KOPT-K1 (cell line): ENCODE measurements around the gene PRCP.

Experiments used
- H3K27ac ChIP-seq: fragments of 200-600 bp; sonication (generic); 2 replicates; pipeline ENCODE4 v1.5.1; 2016; ENCODE audit warnings: antibody characterized with exemption, mild to moderate bottlenecking, low read depth, low read length; ENCODE audit not compliant: poor library complexity, severe bottlenecking
- H3K36me3 ChIP-seq: fragments of 200-600 bp; sonication (generic); 2 replicates; pipeline ENCODE4 v1.5.1; 2017; ENCODE audit warnings: antibody characterized with exemption, mild to moderate bottlenecking, low read length, moderate library complexity; ENCODE audit not compliant: insufficient read depth
- H3K9me3 ChIP-seq: fragments of 200-600 bp; sonication (generic); 2 replicates; pipeline ENCODE4 v1.5.1; 2017; ENCODE audit warnings: antibody characterized with exemption, low read length, mild to moderate bottlenecking; ENCODE audit not compliant: insufficient read depth, poor library complexity, severe bottlenecking

Gene PRCP

GRCh38 chr11:82842019-82842418, 58.2 kb downstream of the PRCP start:
- Histone ChIP-seq H3K27ac (no peak overlapping the region), H3K36me3 (no peaks in the 10 kb centered on the region), H3K9me3 (no peaks in the 10 kb centered on the region)

GRCh38 chr11:82837650-82838049, 62.6 kb downstream of the PRCP start:
- no peak overlapping the region for H3K27ac ChIP-seq
- H3K9me3 ChIP-seq, result no peaks in the 10 kb centered on the region
- H3K36me3 ChIP-seq, result no peaks in the 10 kb centered on the region

- H3K36me3 ChIP-seq, result no peaks in the 10 kb centered on the region
- no peak overlapping the region for H3K27ac ChIP-seq
- no peaks in the 10 kb centered on the region for H3K9me3 ChIP-seq
Observed at GRCh38 chr11:82832983-82833382, 67.2 kb downstream of the PRCP start.

GRCh38 chr11:82831364-82831763, 68.9 kb downstream of the PRCP start:
- Histone ChIP-seq H3K9me3 (no peaks in the 10 kb centered on the region), H3K36me3 (no peaks in the 10 kb centered on the region), H3K27ac (no peak overlapping the region)

- no peaks in the 10 kb centered on the region for H3K9me3 ChIP-seq
- H3K36me3 ChIP-seq, result no peaks in the 10 kb centered on the region
- H3K27ac ChIP-seq, result no peak overlapping the region
Observed at GRCh38 chr11:82830746-82831145, 69.5 kb downstream of the PRCP start.

- no peaks in the 10 kb centered on the region for H3K9me3 ChIP-seq
- H3K36me3 ChIP-seq, result no peaks in the 10 kb centered on the region
- no peak overlapping the region for H3K27ac ChIP-seq
Observed at GRCh38 chr11:82829101-82829500, 71.1 kb downstream of the PRCP start.

GRCh38 chr11:82828472-82828871, 71.8 kb downstream of the PRCP start:
- H3K9me3 ChIP-seq, result no peaks in the 10 kb centered on the region
- no peak overlapping the region for H3K27ac ChIP-seq
- no peaks in the 10 kb centered on the region for H3K36me3 ChIP-seq

GRCh38 chr11:82826526-82826925, 73.7 kb downstream of the PRCP start:
- no peaks in the 10 kb centered on the region for H3K9me3 ChIP-seq
- H3K36me3 ChIP-seq, result no peaks in the 10 kb centered on the region
- H3K27ac ChIP-seq, result no peak overlapping the region

GRCh38 chr11:82823647-82824619, 76.3 kb downstream of the PRCP start:
- Histone ChIP-seq H3K9me3 (no peaks in the 10 kb centered on the region), H3K36me3 (no peaks in the 10 kb centered on the region), H3K27ac (no peak overlapping the region)

- Histone ChIP-seq H3K36me3 (no peaks in the 10 kb centered on the region), H3K9me3 (no peaks in the 10 kb centered on the region), H3K27ac (no peak overlapping the region)
Observed at GRCh38 chr11:82818409-82819043, 81.7 kb downstream of the PRCP start.

GRCh38 chr11:82815406-82815805, 84.8 kb downstream of the PRCP start:
- Histone ChIP-seq H3K27ac (no peak overlapping the region), H3K36me3 (no peaks in the 10 kb centered on the region), H3K9me3 (no peaks in the 10 kb centered on the region)

- Histone ChIP-seq H3K9me3 (no peaks in the 10 kb centered on the region), H3K36me3 (no peaks in the 10 kb centered on the region), H3K27ac (no peak overlapping the region)
Observed at GRCh38 chr11:82814379-82814778, 85.9 kb downstream of the PRCP start.

GRCh38 chr11:82811369-82811768, 88.9 kb downstream of the PRCP start:
- Histone ChIP-seq H3K36me3 (no peaks in the 10 kb centered on the region), H3K9me3 (no peaks in the 10 kb centered on the region), H3K27ac (no peak overlapping the region)

- Histone ChIP-seq H3K36me3 (no peaks in the 10 kb centered on the region), H3K27ac (no peak overlapping the region), H3K9me3 (no peaks in the 10 kb centered on the region)
Observed at GRCh38 chr11:82810738-82811137, 89.5 kb downstream of the PRCP start.

- H3K27ac ChIP-seq, result no peak overlapping the region
- no peaks in the 10 kb centered on the region for H3K9me3 ChIP-seq
- no peaks in the 10 kb centered on the region for H3K36me3 ChIP-seq
Observed at GRCh38 chr11:82810326-82810725, 89.9 kb downstream of the PRCP start.

GRCh38 chr11:82807646-82808045, 92.6 kb downstream of the PRCP start:
- no peaks in the 10 kb centered on the region for H3K9me3 ChIP-seq
- no peak overlapping the region for H3K27ac ChIP-seq
- H3K36me3 ChIP-seq, result no peaks in the 10 kb centered on the region
